ENCODE results near the gene SLC4A1AP.

DNA sequence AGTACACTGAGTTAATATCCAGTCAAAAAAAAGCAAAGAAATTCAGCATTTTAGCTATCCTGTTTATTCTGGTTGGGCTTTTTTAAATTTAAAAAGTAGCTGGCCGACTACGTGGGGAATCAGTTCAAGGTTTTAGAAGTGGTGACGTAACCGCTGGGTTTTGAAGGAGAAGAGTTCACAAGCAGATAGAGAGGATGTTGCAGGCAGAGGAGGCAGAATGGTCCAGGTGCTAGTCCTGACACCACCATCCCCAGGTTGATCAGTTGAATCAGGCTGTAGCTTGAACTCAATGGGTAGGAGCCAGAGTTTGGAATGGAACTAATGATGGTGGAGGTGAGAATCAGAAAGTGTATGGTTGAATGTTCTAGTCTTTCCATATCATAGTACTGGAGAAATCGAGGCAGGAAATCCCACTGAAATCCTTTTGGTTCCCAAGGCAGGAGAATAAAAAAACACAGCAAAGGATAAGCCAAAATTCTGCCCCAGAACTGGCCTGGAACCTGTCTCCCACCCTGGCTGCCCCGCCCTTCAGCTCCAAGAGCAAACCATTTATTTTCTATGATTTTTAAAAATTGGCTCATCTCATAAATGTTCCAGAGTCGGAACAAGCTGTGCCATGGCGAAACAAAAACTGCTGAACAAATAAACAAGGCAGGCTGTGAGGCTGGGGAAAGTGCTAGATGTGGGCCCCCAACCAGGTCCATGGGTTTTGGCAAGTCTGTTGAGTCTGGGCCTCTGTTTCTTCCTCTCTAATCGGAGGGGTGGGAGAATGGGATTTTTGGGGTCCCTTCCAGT is 44.0 kb downstream of the SLC4A1AP start:
- no peak for TF ChIP-seq POLR2A (IDR thresholded peaks at IDR 0.05; ENCODE audit: extremely low read depth, insufficient read length)
- TF ChIP-seq, protein P1, sequence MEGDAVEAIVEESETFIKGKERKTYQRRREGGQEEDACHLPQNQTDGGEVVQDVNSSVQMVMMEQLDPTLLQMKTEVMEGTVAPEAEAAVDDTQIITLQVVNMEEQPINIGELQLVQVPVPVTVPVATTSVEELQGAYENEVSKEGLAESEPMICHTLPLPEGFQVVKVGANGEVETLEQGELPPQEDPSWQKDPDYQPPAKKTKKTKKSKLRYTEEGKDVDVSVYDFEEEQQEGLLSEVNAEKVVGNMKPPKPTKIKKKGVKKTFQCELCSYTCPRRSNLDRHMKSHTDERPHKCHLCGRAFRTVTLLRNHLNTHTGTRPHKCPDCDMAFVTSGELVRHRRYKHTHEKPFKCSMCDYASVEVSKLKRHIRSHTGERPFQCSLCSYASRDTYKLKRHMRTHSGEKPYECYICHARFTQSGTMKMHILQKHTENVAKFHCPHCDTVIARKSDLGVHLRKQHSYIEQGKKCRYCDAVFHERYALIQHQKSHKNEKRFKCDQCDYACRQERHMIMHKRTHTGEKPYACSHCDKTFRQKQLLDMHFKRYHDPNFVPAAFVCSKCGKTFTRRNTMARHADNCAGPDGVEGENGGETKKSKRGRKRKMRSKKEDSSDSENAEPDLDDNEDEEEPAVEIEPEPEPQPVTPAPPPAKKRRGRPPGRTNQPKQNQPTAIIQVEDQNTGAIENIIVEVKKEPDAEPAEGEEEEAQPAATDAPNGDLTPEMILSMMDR (IDR thresholded peaks at IDR 0.05; ENCODE audit: low read depth, low read length), result no peak
- TF ChIP-seq, protein P2, sequence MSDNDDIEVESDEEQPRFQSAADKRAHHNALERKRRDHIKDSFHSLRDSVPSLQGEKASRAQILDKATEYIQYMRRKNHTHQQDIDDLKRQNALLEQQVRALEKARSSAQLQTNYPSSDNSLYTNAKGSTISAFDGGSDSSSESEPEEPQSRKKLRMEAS (IDR thresholded peaks at IDR 0.05; ENCODE audit: low read depth, low read length), result no peak

Data from NB4 (cell line).